NCI-H69 (cell line): ENCODE data around the gene EIF2S3.
A peak's percentile ranks its signal among the peaks of the same experiment; 100 is the strongest.
"Not testable (repeated sequence)": the region's sequence is repeated elsewhere in the genome, so short reads cannot be mapped to it uniquely, and the experiment has no call there.

Source experiments
- DNase-seq: peaks from one replicate; lab custom pipeline; 2025; lab: John Stamatoyannopoulos, UW

Gene EIF2S3

GRCh38 chrX:24054182-24055042 lies at the start of gene EIF2S3:
Gene EIF2S3 (plus strand): TSS chrX:24054956. CDS start chrX:24054969, 13 bp downstream.
- DNase-seq: peak; percentile 95

- DNase-seq: no peak
Measured at GRCh38 chrX:24005028-24005427, 49.7 kb upstream of the EIF2S3 start.

GRCh38 chrX:24005867-24006266 lies 48.9 kb upstream of the EIF2S3 start:
- DNase-seq: no peak

- no peak for DNase-seq
Measured at GRCh38 chrX:24012266-24012665, 42.5 kb upstream of the EIF2S3 start.

GRCh38 chrX:24014388-24015018 lies 40.3 kb upstream of the EIF2S3 start:
- no peak for DNase-seq

GRCh38 chrX:24017674-24018073 lies 37.1 kb upstream of the EIF2S3 start:
- no peak for DNase-seq

GRCh38 chrX:24018809-24019208 lies 35.9 kb upstream of the EIF2S3 start:
- no peak for DNase-seq

- DNase-seq: no peak
Measured at GRCh38 chrX:24019448-24019847, 35.3 kb upstream of the EIF2S3 start.

- DNase-seq: no peak
Measured at GRCh38 chrX:24020306-24020876, 34.4 kb upstream of the EIF2S3 start.

GRCh38 chrX:24023544-24023943 lies 31.2 kb upstream of the EIF2S3 start:
- DNase-seq: no peak

- DNase-seq: peak; percentile 39
Measured at GRCh38 chrX:24023972-24024669, 30.6 kb upstream of the EIF2S3 start.

GRCh38 chrX:24024819-24025740 lies 29.7 kb upstream of the EIF2S3 start:
- peak; percentile 95 for DNase-seq

- peak; percentile 71 for DNase-seq
Measured at GRCh38 chrX:24025741-24026403, 28.9 kb upstream of the EIF2S3 start.

GRCh38 chrX:24026432-24026831 lies 28.3 kb upstream of the EIF2S3 start:
- DNase-seq: peak; percentile 53

- DNase-seq: no peak
Measured at GRCh38 chrX:24027086-24027485, 27.7 kb upstream of the EIF2S3 start, which contains the start of gene KLHL15. Gene KLHL15 (minus strand): TSS chrX:24027186. CDS start chrX:24006693, 20,493 bp downstream.

- no peak for DNase-seq
Measured at GRCh38 chrX:24027985-24028384, 26.8 kb upstream of the EIF2S3 start.

GRCh38 chrX:24030597-24030996 lies 24.2 kb upstream of the EIF2S3 start:
- DNase-seq: no peak

- peak; percentile 5 for DNase-seq
Measured at GRCh38 chrX:24034485-24034884, 20.3 kb upstream of the EIF2S3 start.

- DNase-seq: no peak
Measured at GRCh38 chrX:24037729-24038128, 17.0 kb upstream of the EIF2S3 start.

- DNase-seq: not testable (repeated sequence)
Measured at GRCh38 chrX:24046060-24046459, 8.7 kb upstream of the EIF2S3 start.

- not testable (repeated sequence) for DNase-seq
Measured at GRCh38 chrX:24049643-24050042, 5.1 kb upstream of the EIF2S3 start.
